Neural progenitor cell (in vitro differentiated cells): Measurements from ENCODE around the gene PSG7.
"Not testable (repeated sequence)": the region's sequence is repeated elsewhere in the genome, so short reads cannot be mapped to it uniquely, and the experiment has no call there.

Source experiments
- EZH2 ChIP-seq: fragments of 200-600 bp; sonication (generic); IDR thresholded peaks from 2 replicates; pipeline ENCODE4 v1.6.1; 2017; ENCODE audit warnings: antibody characterized with exemption, mild to moderate bottlenecking, moderate library complexity
- EZH2phosphoT487 ChIP-seq: fragments of 200-600 bp; sonication (generic); IDR thresholded peaks from 2 replicates; pipeline ENCODE4 v1.6.1; 2017; ENCODE audit warnings: antibody characterized with exemption
- TF ChIP-seq, protein P1 (sequence below): fragments of 200-600 bp; sonication (generic); IDR thresholded peaks from 2 replicates; pipeline ENCODE4 v1.5.1; 2017; ENCODE audit warnings: antibody characterized with exemption, mild to moderate bottlenecking

DNA sequence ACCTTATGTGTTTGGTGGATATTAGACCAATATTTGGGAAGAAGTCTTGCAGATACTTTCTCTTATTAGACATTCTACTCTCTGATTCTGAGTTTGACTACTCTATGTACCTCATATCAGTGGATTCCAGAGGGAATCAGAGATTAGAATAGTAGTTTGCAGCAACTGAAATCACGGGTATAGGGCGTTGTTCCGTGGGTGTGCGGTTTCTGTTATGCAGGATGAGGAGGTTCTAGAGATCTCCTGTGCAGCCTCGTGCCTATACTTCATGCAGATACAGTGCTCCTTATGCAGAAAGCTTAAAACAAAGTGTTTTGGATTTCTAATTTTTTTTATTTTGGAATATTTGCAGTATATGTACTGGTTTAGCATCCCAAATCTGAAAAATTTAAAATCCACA lies 25.3 kb downstream of the PSG7 start:
- TF ChIP-seq, protein P1, sequence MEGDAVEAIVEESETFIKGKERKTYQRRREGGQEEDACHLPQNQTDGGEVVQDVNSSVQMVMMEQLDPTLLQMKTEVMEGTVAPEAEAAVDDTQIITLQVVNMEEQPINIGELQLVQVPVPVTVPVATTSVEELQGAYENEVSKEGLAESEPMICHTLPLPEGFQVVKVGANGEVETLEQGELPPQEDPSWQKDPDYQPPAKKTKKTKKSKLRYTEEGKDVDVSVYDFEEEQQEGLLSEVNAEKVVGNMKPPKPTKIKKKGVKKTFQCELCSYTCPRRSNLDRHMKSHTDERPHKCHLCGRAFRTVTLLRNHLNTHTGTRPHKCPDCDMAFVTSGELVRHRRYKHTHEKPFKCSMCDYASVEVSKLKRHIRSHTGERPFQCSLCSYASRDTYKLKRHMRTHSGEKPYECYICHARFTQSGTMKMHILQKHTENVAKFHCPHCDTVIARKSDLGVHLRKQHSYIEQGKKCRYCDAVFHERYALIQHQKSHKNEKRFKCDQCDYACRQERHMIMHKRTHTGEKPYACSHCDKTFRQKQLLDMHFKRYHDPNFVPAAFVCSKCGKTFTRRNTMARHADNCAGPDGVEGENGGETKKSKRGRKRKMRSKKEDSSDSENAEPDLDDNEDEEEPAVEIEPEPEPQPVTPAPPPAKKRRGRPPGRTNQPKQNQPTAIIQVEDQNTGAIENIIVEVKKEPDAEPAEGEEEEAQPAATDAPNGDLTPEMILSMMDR: not testable (repeated sequence)
- not testable (repeated sequence) for TF ChIP-seq EZH2, EZH2phosphoT487
